NCI-H69 (cell line): ENCODE data around the gene ZBED4.

Experiments used
- DNase-seq: peaks from one replicate; lab custom pipeline; 2025; lab: John Stamatoyannopoulos, UW

ZBED4 gene

GRCh38 chr22:49878206-49878605 is 24.6 kb downstream of the ZBED4 start:
- no peak for DNase-seq

- no peak for DNase-seq
These were observed 26.2 kb downstream of the ZBED4 start for GRCh38 chr22:49879871-49880270.

GRCh38 chr22:49880281-49880680 is 26.6 kb downstream of the ZBED4 start:
- no peak for DNase-seq

GRCh38 chr22:49881856-49882255 is 28.2 kb downstream of the ZBED4 start:
- no peak for DNase-seq

- DNase-seq, result no peak
These were observed 29.1 kb downstream of the ZBED4 start for GRCh38 chr22:49882519-49883293.

GRCh38 chr22:49883294-49883640 is 29.6 kb downstream of the ZBED4 start:
- DNase-seq, result no peak

- no peak for DNase-seq
These were observed 30.4 kb downstream of the ZBED4 start for GRCh38 chr22:49884075-49884474.

- DNase-seq, result no peak
These were observed 31.0 kb downstream of the ZBED4 start for GRCh38 chr22:49884503-49885260.

GRCh38 chr22:49885281-49885680 is 31.6 kb downstream of the ZBED4 start:
- DNase-seq, result no peak

- no peak for DNase-seq
These were observed 32.2 kb downstream of the ZBED4 start for GRCh38 chr22:49885881-49886280.

- DNase-seq, result no peak
These were observed 32.9 kb downstream of the ZBED4 start for GRCh38 chr22:49886346-49887063.

GRCh38 chr22:49887064-49887451 is 33.4 kb downstream of the ZBED4 start:
- no peak for DNase-seq

- DNase-seq, result no peak
These were observed 34.1 kb downstream of the ZBED4 start for GRCh38 chr22:49887702-49888101.

- DNase-seq, result no peak
These were observed 35.4 kb downstream of the ZBED4 start for GRCh38 chr22:49889071-49889470.

GRCh38 chr22:49892226-49892899 is 38.7 kb downstream of the ZBED4 start:
- no peak for DNase-seq

GRCh38 chr22:49893025-49893424 is 39.4 kb downstream of the ZBED4 start:
- no peak for DNase-seq

- peak; percentile 48 for DNase-seq
These were observed 40.8 kb downstream of the ZBED4 start for GRCh38 chr22:49894322-49895054.

GRCh38 chr22:49896201-49896600 is 42.6 kb downstream of the ZBED4 start:
- DNase-seq, result no peak

- no peak for DNase-seq
These were observed 43.5 kb downstream of the ZBED4 start for GRCh38 chr22:49897015-49897684.

GRCh38 chr22:49899530-49899929 is 45.9 kb downstream of the ZBED4 start:
- no peak for DNase-seq
